ENCODE measurements around the gene NAT8L. TPM values are rescaled to one million over a fixed set of nuclear protein-coding genes. Genes with fewer than 3 reads are reported as not detected.
A peak's percentile ranks its signal among the peaks of the same experiment; 100 is the strongest.

Gene NAT8L
- total and polyA plus RNA-seq, 2 of the 13 experiments (the other 11 are each of a cell fraction or from before 2014, with no cell fraction given) = 2.2 to 3.3 TPM

GRCh38 chr4:2062808-2063524 lies 3.8 kb downstream of the NAT8L start:
- Histone ChIP-seq H3K27me3 (ENCODE audit: control insufficient read depth in 1 of 2, insufficient read depth in 2 of 2, low read length in 2 of 2) (0 out of 5 replicates have a peak, but pooled peaks cover 0 to 3% of the 10 kb centered on the region in 2 experiments), H4K20me1 (ENCODE audit: insufficient read depth, low read length) (no peaks in the 10 kb centered on the region), H3K27ac (ENCODE audit: extremely low read length, insufficient read depth, low read length) (no peak overlapping the region), H3K4me2 (ENCODE audit: low read depth, low read length) (no peak overlapping the region), H3K9me3 (ENCODE audit: low read length) (no peaks in the 10 kb centered on the region), H3K36me3 (replicated peaks in 1 of 2; ENCODE audit: control insufficient read depth in 1 of 2, insufficient read depth in 2 of 2, low read length in 2 of 2) (no peaks in the 10 kb centered on the region), H3K4me1 (ENCODE audit: insufficient read depth, low read length) (peaks cover 46% of the 10 kb centered on the region), H2AFZ (ENCODE audit: low read length) (no peak overlapping the region), H3K4me3 (replicated peaks in 1 of 3; ENCODE audit: insufficient read depth in 1 of 3, low read depth in 2 of 3, low read length in 3 of 3) (no peak overlapping the region), H3K9ac (ENCODE audit: insufficient read depth, low read depth, low read length) (no peak overlapping the region), H3K79me2 (ENCODE audit: insufficient read depth, low read length) (no peaks in the 10 kb centered on the region)
- TF ChIP-seq ZNF281 (CRISPR knock-in tag; IDR thresholded peaks at IDR 0.05; ENCODE audit: borderline replicate concordance) (peak; percentile 37; the same call in 1 of the 2 replicates), PCBP1 (IDR thresholded peaks at IDR 0.05; ENCODE audit: borderline replicate concordance, low read depth, low read length) (0 out of 2 replicates have a peak, but pooled peaks have one; percentile 44), ZBTB33 (CRISPR knock-in tag; IDR thresholded peaks at IDR 0.05) (peak; percentile 28; the same call in 1 of the 2 replicates), PREB (CRISPR knock-in tag; IDR thresholded peaks at IDR 0.05) (no peak), RFXAP (CRISPR knock-in tag; IDR thresholded peaks at IDR 0.05; ENCODE audit: borderline replicate concordance) (no peak)
- DNase-seq (ENCODE audit: low spot score) (no peak), FAIRE-seq (no peak), ATAC-seq (no peak)
- BruUV-seq (replicated peaks) = no TSS peak
- intact Hi-C loops (cut with micrococcal nuclease; ENCODE audit: unreplicated experiment) (no loop called here), in situ Hi-C loops (cut with HindIII; ENCODE audit: extremely low pct_ligation_motif_present, low pct_unique_long_range_greater_than_20kb) (no loop called here)
- ChIA-PET POLR2A (no interaction called here), CTCF (ENCODE audit: low intra/inter-chr PET ratio, low total read pairs) (no interaction called here)
- WGBS (ENCODE audit: low lambda C conversion rate) = no CpG with 5 or more reads among the region's 16 CpGs
